ENCODE measurements around the gene KAT6B.

Gene KAT6B

DNA sequence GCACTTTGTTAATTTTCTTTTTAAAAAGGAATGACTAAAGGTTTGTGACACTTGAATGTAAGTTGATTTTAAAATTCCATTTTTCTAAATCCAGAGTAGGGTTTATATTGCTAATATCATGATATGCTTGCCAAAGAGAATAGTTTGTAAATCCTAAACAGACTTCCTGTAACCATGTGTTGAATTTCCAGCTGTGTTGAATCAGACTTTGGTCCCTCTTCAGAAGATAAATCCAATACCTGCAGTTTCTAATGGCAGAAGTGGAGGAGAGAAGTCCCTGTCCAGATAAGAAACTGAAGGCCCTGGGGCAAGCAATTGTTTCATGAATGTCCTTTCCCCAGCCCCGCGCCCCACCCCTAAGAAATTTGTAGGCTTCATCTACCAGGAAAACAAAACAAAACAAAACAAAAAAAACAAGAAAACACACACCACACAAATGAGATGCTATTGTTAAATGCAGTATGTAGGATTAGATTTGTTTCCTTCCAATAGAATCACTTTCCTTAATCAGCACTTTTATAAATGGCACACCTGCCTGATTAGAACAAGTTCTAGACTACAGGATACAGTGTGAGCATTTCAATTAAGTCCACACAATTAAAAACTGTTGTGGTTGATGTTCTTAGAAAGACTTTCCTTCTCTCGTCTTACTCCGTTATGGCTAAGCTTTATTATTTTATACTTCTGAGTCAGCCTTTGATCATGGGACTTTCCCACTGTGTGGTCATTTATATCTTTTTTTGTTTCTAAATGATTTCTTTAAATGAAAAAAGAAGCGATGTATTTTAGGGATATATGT is 122.8 kb downstream of the KAT6B start:
- Mint-ChIP-seq H3K9me3 (no peaks in the 10 kb centered on the region), H3K27ac (no peak overlapping the region), H3K27me3 (ENCODE audit: low read depth, poor library complexity) (no peaks in the 10 kb centered on the region), H3K4me3 (no peak overlapping the region), H3K36me3 (ENCODE audit: low read depth) (peaks cover 5% of the 10 kb centered on the region), H3K4me1 (peaks cover 5% of the 10 kb centered on the region)
- TF ChIP-seq, protein P1, sequence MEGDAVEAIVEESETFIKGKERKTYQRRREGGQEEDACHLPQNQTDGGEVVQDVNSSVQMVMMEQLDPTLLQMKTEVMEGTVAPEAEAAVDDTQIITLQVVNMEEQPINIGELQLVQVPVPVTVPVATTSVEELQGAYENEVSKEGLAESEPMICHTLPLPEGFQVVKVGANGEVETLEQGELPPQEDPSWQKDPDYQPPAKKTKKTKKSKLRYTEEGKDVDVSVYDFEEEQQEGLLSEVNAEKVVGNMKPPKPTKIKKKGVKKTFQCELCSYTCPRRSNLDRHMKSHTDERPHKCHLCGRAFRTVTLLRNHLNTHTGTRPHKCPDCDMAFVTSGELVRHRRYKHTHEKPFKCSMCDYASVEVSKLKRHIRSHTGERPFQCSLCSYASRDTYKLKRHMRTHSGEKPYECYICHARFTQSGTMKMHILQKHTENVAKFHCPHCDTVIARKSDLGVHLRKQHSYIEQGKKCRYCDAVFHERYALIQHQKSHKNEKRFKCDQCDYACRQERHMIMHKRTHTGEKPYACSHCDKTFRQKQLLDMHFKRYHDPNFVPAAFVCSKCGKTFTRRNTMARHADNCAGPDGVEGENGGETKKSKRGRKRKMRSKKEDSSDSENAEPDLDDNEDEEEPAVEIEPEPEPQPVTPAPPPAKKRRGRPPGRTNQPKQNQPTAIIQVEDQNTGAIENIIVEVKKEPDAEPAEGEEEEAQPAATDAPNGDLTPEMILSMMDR (IDR thresholded peaks at IDR 0.05) = no peak
- DNase-seq = no peak

DNA sequence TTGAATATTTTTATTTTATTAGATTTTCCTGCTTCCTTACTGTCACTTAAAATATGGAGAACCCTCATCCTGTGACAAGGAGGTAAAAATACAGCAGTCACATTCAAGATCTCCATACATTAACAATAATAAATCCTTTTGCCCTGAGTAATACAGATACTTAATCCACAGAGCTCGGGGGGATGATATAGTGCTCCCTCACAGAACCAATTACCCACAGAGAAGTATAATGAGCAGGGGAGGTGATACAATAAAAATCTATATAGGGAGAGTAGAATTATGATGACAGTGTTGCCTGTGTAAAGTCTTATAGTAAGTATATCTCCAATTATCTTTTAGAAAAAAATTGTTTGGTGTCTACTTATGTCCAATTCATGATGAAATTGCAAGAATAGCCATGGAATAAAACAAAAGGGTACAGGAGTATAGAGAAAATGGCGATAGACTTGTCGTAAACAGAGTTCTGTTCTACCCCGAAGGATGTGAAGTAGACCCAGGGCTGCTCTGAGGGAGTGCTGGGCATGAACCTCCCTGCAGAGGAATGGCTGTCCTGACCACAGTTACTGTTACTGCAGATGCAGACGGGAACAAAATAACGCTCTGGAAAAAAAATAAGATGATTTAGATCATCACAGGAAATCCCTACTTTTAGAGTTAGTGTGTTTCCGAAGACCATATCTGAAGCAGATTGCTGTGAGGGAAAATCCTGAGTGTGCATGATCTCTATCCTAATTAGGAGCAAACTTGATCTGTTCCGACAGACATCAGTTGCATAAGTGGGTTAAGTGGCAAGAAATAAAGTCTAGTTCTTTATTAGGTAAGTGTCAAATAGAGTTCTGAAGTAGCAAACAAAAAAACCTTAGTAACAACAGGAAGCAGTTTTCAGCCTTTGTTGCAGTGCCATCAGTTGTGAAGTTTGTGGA is 123.7 kb downstream of the KAT6B start:
- Mint-ChIP-seq H3K27ac (no peak overlapping the region), H3K36me3 (ENCODE audit: low read depth) (peaks cover 5% of the 10 kb centered on the region), H3K4me3 (no peak overlapping the region)

DNA sequence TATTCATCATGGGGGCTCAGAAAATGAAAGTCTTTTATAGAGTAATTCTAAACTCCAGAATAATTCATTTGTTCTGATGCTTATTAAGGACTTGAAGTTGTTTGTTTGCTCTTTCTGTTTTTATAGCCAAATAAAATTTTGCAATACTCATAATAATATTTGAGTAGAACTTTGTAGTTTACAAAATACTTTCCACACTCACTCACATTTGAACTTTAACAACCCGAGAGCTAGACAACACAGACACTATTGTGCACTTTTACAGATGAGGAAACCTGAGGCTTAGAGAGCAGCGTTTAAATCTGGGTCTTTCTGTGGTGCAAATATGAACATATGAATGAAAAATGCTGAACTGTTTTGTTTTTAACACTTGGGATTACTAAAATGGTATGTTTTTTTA is 126.8 kb downstream of the KAT6B start:
- TF ChIP-seq, protein P1 (IDR thresholded peaks at IDR 0.05) = no peak
- Mint-ChIP-seq H3K27me3 (ENCODE audit: low read depth, poor library complexity) (no peaks in the 10 kb centered on the region), H3K27ac (no peak overlapping the region), H3K4me3 (no peak overlapping the region), H3K36me3 (ENCODE audit: low read depth) (peaks cover 5% of the 10 kb centered on the region), H3K9me3 (no peaks in the 10 kb centered on the region), H3K4me1 (no peaks in the 10 kb centered on the region)
- DNase-seq = no peak

More for the DNA sequence above, 123.7 kb downstream of the KAT6B start:
- TF ChIP-seq, protein P1 (IDR thresholded peaks at IDR 0.05) = no peak
- no peaks in the 10 kb centered on the region for H3K9me3 Mint-ChIP-seq
- H3K27me3 Mint-ChIP-seq (ENCODE audit: low read depth, poor library complexity) = no peaks in the 10 kb centered on the region
- DNase-seq = no peak
- peaks cover 5% of the 10 kb centered on the region for H3K4me1 Mint-ChIP-seq

DNA sequence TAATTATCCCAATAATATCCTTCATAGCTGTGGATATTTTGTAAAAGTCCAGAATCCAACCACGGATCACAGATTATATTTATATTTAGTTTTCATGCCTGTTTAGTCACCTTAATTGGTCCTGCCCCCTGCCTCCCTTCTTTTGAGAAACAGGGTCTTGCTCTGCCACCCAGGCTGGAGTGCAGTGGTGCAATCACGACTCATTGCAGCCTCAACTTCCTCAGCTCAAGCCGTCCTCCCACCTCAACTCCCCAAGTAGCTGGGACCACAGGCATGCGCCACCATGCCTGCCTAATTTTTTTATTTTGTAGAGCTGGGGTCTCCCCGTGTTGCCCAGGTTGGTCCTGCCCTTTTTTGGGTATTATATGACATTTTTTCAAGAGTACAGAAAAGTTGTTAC is 129.4 kb downstream of the KAT6B start:
- H3K27me3 Mint-ChIP-seq (ENCODE audit: low read depth, poor library complexity) = no peaks in the 10 kb centered on the region
- no peaks in the 10 kb centered on the region for H3K9me3 Mint-ChIP-seq
- H3K36me3 Mint-ChIP-seq (ENCODE audit: low read depth) = peaks cover 5% of the 10 kb centered on the region
- DNase-seq = no peak
- H3K4me3 Mint-ChIP-seq = no peak overlapping the region
- TF ChIP-seq, protein P1 (IDR thresholded peaks at IDR 0.05) = no peak
- H3K4me1 Mint-ChIP-seq = no peaks in the 10 kb centered on the region
- H3K27ac Mint-ChIP-seq = no peak overlapping the region

DNA sequence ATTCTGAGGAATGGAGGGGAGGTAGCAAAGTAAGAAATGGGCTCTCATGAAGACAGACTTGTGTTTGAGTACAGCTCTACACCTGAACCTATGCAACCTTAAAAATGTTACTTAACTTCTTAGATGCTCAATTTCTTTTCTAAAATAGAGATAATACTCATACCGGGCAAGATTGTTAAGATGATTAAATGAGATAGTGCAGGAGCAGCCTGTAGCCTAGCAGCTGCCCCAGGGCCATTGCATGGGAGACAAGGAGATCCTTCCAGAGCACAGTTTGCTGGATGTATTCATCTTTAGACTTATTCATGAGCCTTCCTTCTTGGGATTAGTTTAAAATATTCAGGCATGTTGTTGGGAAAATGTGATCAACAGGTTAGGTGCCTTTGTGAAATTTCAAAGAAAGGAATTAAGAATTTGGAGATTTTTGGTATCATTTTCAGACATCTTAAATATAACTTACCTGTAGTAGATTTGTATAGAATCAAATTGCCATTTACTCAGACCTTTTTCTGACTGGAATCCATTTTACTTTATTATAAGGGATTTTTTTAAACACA is 130.2 kb downstream of the KAT6B start:
- H3K9me3 Mint-ChIP-seq = no peaks in the 10 kb centered on the region
- peaks cover 6% of the 10 kb centered on the region for H3K4me1 Mint-ChIP-seq
- no peaks in the 10 kb centered on the region for H3K27me3 Mint-ChIP-seq (ENCODE audit: low read depth, poor library complexity)
- TF ChIP-seq, protein P1 (IDR thresholded peaks at IDR 0.05) = no peak
- DNase-seq = no peak
- no peak overlapping the region for H3K27ac Mint-ChIP-seq
- H3K36me3 Mint-ChIP-seq (ENCODE audit: low read depth) = peaks cover 10% of the 10 kb centered on the region
- H3K4me3 Mint-ChIP-seq = no peak overlapping the region
